Measurements from ENCODE around the gene CD3D.

Gene CD3D

GRCh38 chr11:118342503-118343161 lies at the start of gene CD3D:
Gene CD3D (minus strand): TSS chr11:118342705. CDS start chr11:118342607, 98 bp downstream.
- peak; percentile 61 to 80 for DNase-seq

- DNase-seq = no peak
Measured at GRCh38 chr11:118383657-118384056, 41.2 kb upstream of the CD3D start.

GRCh38 chr11:118382954-118383353 lies 40.4 kb upstream of the CD3D start:
- DNase-seq = no peak

- no peak for DNase-seq
Measured at GRCh38 chr11:118380571-118380970, 38.1 kb upstream of the CD3D start.

- DNase-seq = no peak
Measured at GRCh38 chr11:118379497-118379896, 37.0 kb upstream of the CD3D start.

- no peak for DNase-seq
Measured at GRCh38 chr11:118375978-118376377, 33.5 kb upstream of the CD3D start.

GRCh38 chr11:118374729-118375128 lies 32.2 kb upstream of the CD3D start:
- no peak for DNase-seq

- no peak for DNase-seq
Measured at GRCh38 chr11:118373871-118374270, 31.4 kb upstream of the CD3D start.

GRCh38 chr11:118373263-118373662 lies 30.8 kb upstream of the CD3D start:
- no peak for DNase-seq

GRCh38 chr11:118370774-118371173 lies 28.3 kb upstream of the CD3D start:
- no peak for DNase-seq

GRCh38 chr11:118366287-118366686 lies 23.8 kb upstream of the CD3D start:
- DNase-seq = no peak

GRCh38 chr11:118364956-118365615 lies 22.6 kb upstream of the CD3D start:
- DNase-seq = no peak

- peak; percentile 98 for DNase-seq
Measured at GRCh38 chr11:118359295-118359958, 16.9 kb upstream of the CD3D start, which contains the start of gene UBE4A. Gene UBE4A (plus strand): TSS chr11:118359600. CDS start chr11:118365081, 5,481 bp downstream.

GRCh38 chr11:118358071-118358470 lies 15.6 kb upstream of the CD3D start:
- no peak for DNase-seq

GRCh38 chr11:118353084-118353710 lies 10.7 kb upstream of the CD3D start:
- peak in 1 of 2 donors; percentile 79 for DNase-seq

GRCh38 chr11:118349475-118349874 lies 7.0 kb upstream of the CD3D start:
- no peak for DNase-seq

GRCh38 chr11:118343981-118344515 lies 1.5 kb upstream of the CD3D start, which contains the start of gene CD3G:
Gene CD3G (plus strand): TSS chr11:118344344. CDS start chr11:118344424, 80 bp downstream.
- peak; percentile 64 to 77 for DNase-seq

- no peak for DNase-seq
Measured at GRCh38 chr11:118343248-118343647, 743 bp upstream of the CD3D start.

- no peak for DNase-seq
Measured at GRCh38 chr11:118341815-118342489, 553 bp downstream of the CD3D start.

- DNase-seq = no peak
Measured at GRCh38 chr11:118341261-118341660, 1.2 kb downstream of the CD3D start.

- peak in 1 of 2 donors; percentile 45 for DNase-seq
Measured at GRCh38 chr11:118340449-118340848, 2.1 kb downstream of the CD3D start.

GRCh38 chr11:118339281-118339961 lies 3.1 kb downstream of the CD3D start:
- DNase-seq = peak in 1 of 2 donors; percentile 40
